NCI-H345 treated with DMSO at 0.1 percent for 48 hours (cell line): ENCODE measurements around the gene UBTD1.
"Not testable (repeated sequence)": the region's sequence is repeated elsewhere in the genome, so short reads cannot be mapped to it uniquely, and the experiment has no call there.

Source experiments
- DNase-seq: peaks from one replicate; lab custom pipeline; 2025; ENCODE audit not compliant: unreplicated experiment; lab: John Stamatoyannopoulos, UW

Gene UBTD1

GRCh38 chr10:97514344-97514743 is 15.6 kb downstream of the UBTD1 start:
- no peak for DNase-seq

- DNase-seq, result no peak
These were observed 16.7 kb downstream of the UBTD1 start for GRCh38 chr10:97515271-97515978.

- DNase-seq, result no peak
These were observed 18.5 kb downstream of the UBTD1 start for GRCh38 chr10:97517096-97517750.

GRCh38 chr10:97517778-97518300 is 19.1 kb downstream of the UBTD1 start:
- no peak for DNase-seq

- no peak for DNase-seq
These were observed 19.7 kb downstream of the UBTD1 start for GRCh38 chr10:97518301-97519043.

- no peak for DNase-seq
These were observed 20.6 kb downstream of the UBTD1 start for GRCh38 chr10:97519342-97519741.

- DNase-seq, result no peak
These were observed 21.8 kb downstream of the UBTD1 start for GRCh38 chr10:97520520-97520919.

GRCh38 chr10:97520978-97521761 is 22.4 kb downstream of the UBTD1 start:
- DNase-seq, result no peak

GRCh38 chr10:97522071-97522470 is 23.3 kb downstream of the UBTD1 start:
- no peak for DNase-seq

- no peak for DNase-seq
These were observed 24.2 kb downstream of the UBTD1 start for GRCh38 chr10:97522937-97523336.

- no peak for DNase-seq
These were observed 26.4 kb downstream of the UBTD1 start for GRCh38 chr10:97525086-97525485.

GRCh38 chr10:97525683-97526110 is 27.0 kb downstream of the UBTD1 start:
- no peak for DNase-seq

GRCh38 chr10:97528876-97529275 is 30.2 kb downstream of the UBTD1 start:
- DNase-seq, result not testable (repeated sequence)

- no peak for DNase-seq
These were observed 31.2 kb downstream of the UBTD1 start for GRCh38 chr10:97529685-97530465.

GRCh38 chr10:97531401-97531986 is 32.8 kb downstream of the UBTD1 start:
- DNase-seq, result no peak

- DNase-seq, result no peak
These were observed 34.4 kb downstream of the UBTD1 start for GRCh38 chr10:97532935-97533671.

GRCh38 chr10:97533888-97534287 is 35.2 kb downstream of the UBTD1 start:
- DNase-seq, result no peak

- no peak for DNase-seq
These were observed 36.1 kb downstream of the UBTD1 start for GRCh38 chr10:97534746-97535367.
